Brain pericyte (primary cell): ENCODE data around the gene FATE1.
"Not testable (repeated sequence)": the region's sequence is repeated elsewhere in the genome, so short reads cannot be mapped to it uniquely, and the experiment has no call there.

Experiments
- DNase-seq: peaks from one replicate; pipeline ENCODE4 v3.0.0-alpha.2; 2012; ENCODE audit warnings: low read depth, low spot score

The FATE1 gene

GRCh38 chrX:151715752-151716151 is at the start of gene FATE1:
Gene FATE1, plus strand, starts transcription at chrX:151716035. Its CDS starts 85 bp downstream, at chrX:151716120.
- no peak for DNase-seq

- DNase-seq = no peak
Observed at GRCh38 chrX:151675121-151675746, 40.6 kb upstream of the FATE1 start.

- DNase-seq = no peak
Observed at GRCh38 chrX:151676196-151676595, 39.6 kb upstream of the FATE1 start.

- DNase-seq = no peak
Observed at GRCh38 chrX:151679798-151680402, 35.9 kb upstream of the FATE1 start.

- DNase-seq = no peak
Observed at GRCh38 chrX:151680805-151681204, 35.0 kb upstream of the FATE1 start.

- DNase-seq = no peak
Observed at GRCh38 chrX:151687635-151688034, 28.2 kb upstream of the FATE1 start.

- DNase-seq = no peak
Observed at GRCh38 chrX:151688695-151689094, 27.1 kb upstream of the FATE1 start.

GRCh38 chrX:151692825-151693224 is 23.0 kb upstream of the FATE1 start:
- DNase-seq = no peak

GRCh38 chrX:151694121-151694520 is 21.7 kb upstream of the FATE1 start:
- DNase-seq = no peak

- no peak for DNase-seq
Observed at GRCh38 chrX:151694661-151695582, 20.9 kb upstream of the FATE1 start, which contains the start of gene PRRG3. Gene PRRG3, plus strand, starts transcription at chrX:151695458. Its CDS starts 3,357 bp downstream, at chrX:151698815.

GRCh38 chrX:151695583-151696340 is 20.1 kb upstream of the FATE1 start:
- no peak for DNase-seq

- DNase-seq = not testable (repeated sequence)
Observed at GRCh38 chrX:151697082-151697481, 18.8 kb upstream of the FATE1 start.

GRCh38 chrX:151697522-151697921 is 18.3 kb upstream of the FATE1 start:
- DNase-seq = no peak

GRCh38 chrX:151698485-151698884 is 17.4 kb upstream of the FATE1 start:
- DNase-seq = no peak

GRCh38 chrX:151699746-151700145 is 16.1 kb upstream of the FATE1 start:
- DNase-seq = no peak

GRCh38 chrX:151700581-151700980 is 15.3 kb upstream of the FATE1 start:
- DNase-seq = no peak

- DNase-seq = no peak
Observed at GRCh38 chrX:151701071-151701470, 14.8 kb upstream of the FATE1 start.

- DNase-seq = no peak
Observed at GRCh38 chrX:151701531-151701930, 14.3 kb upstream of the FATE1 start.

GRCh38 chrX:151702026-151702714 is 13.7 kb upstream of the FATE1 start:
- DNase-seq = no peak

GRCh38 chrX:151702741-151703340 is 13.0 kb upstream of the FATE1 start:
- DNase-seq = no peak

- DNase-seq = no peak
Observed at GRCh38 chrX:151703487-151703886, 12.3 kb upstream of the FATE1 start.
